ENCODE results near the gene BLTP2.

Gene BLTP2

DNA sequence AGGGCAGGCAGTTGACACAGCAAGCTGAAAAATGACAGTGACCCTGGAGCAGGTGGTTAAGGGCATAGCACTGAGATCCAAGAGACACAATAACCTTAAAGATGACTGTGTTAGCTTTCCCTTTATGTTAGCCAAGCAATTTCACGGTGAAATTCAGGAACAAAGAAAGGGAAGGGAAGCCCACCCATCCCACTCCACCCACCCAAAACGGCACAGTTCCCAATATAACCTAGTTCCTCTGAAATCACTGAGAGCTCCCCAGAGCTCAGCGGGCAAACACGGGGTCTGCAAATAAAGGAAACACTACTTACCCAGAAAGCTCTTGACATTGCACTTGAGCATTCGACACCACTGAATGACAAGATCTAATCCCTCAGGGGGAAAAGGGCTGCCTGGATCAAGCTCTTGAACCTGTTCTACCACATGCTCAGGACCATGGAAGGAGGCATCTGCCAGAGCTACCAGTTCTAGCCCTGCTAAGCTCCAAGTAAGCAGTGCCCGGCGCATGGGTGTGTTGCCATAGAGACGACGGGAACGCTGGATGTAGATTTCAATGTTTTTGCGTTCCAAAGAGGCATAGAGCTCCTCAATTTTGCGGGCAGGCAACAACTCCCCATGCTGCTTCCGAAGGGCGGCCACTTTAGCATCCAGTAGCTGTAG lies 10.6 kb downstream of the BLTP2 start:
- H3K36me3 ChIP-seq (ENCODE audit: insufficient read depth, low read length), result peaks cover 88% of the 10 kb centered on the region
- H3K27ac ChIP-seq, result no peak overlapping the region
- no peak for DNase-seq (ENCODE audit: low read depth, low spot score)
- no peak overlapping the region for H3K9ac ChIP-seq (ENCODE audit: insufficient read length)
- H3K4me3 ChIP-seq, result no peak overlapping the region
- TF ChIP-seq EZH2 (IDR thresholded peaks at IDR 0.05) (no peak), POLR2AphosphoS5 (IDR thresholded peaks at IDR 0.05; ENCODE audit: borderline replicate concordance, low read depth, low read length) (no peak)
- H3K9me3 ChIP-seq (ENCODE audit: low read depth, low read length), result no peaks in the 10 kb centered on the region

- no peak for DNase-seq (ENCODE audit: low read depth, low spot score)
- H3K36me3 ChIP-seq (ENCODE audit: insufficient read depth, low read length), result peaks cover 66% of the 10 kb centered on the region
- H3K27ac ChIP-seq, result no peak overlapping the region
- H3K9ac ChIP-seq (ENCODE audit: insufficient read length), result no peak overlapping the region
- no peaks in the 10 kb centered on the region for H3K9me3 ChIP-seq (ENCODE audit: low read depth, low read length)
- no peak for TF ChIP-seq FOXP2 (optimal IDR thresholded peaks at IDR 0.05; ENCODE audit: control extremely low read depth, extremely low read length, insufficient read depth)
- no peak for TF ChIP-seq POLR2AphosphoS5 (IDR thresholded peaks at IDR 0.05; ENCODE audit: borderline replicate concordance, low read depth, low read length)
- no peak for TF ChIP-seq EZH2 (IDR thresholded peaks at IDR 0.05)
- no peak overlapping the region for H3K4me3 ChIP-seq
Observed at GRCh38 chr17:28626818-28627217, 18.1 kb downstream of the BLTP2 start.

DNA sequence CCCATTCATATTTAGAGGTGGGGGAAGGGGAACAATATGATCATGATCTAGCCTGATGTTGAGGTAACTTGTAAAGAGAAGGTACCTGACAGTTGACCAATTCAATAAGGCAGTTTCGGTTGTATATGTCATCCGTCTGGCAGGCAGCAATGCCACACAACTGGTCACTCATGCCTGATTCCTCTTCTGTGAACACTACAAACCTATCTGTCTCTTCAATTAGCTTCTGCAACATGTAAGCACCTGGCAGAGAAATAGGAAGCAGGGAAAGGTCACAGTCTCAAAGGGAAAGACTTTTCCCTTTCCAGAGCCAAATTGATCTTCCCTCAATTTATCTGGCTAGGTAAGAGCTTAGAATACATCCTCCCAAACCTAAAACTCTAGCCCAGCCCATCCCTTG lies 20.8 kb downstream of the BLTP2 start:
- TF ChIP-seq FOXP2 (optimal IDR thresholded peaks at IDR 0.05; ENCODE audit: control extremely low read depth, extremely low read length, insufficient read depth), result no peak
- TF ChIP-seq POLR2AphosphoS5 (IDR thresholded peaks at IDR 0.05; ENCODE audit: borderline replicate concordance, low read depth, low read length), result no peak
- no peak for TF ChIP-seq EZH2 (IDR thresholded peaks at IDR 0.05)
- H3K9me3 ChIP-seq (ENCODE audit: low read depth, low read length), result no peaks in the 10 kb centered on the region
- no peak overlapping the region for H3K9ac ChIP-seq (ENCODE audit: insufficient read length)
- H3K27ac ChIP-seq, result no peak overlapping the region
- DNase-seq (ENCODE audit: low read depth, low spot score), result no peak
- H3K4me3 ChIP-seq, result no peak overlapping the region
- peaks cover 79% of the 10 kb centered on the region for H3K36me3 ChIP-seq (ENCODE audit: insufficient read depth, low read length)

GRCh38 chr17:28623696-28624095 lies 21.3 kb downstream of the BLTP2 start:
- Histone ChIP-seq H3K4me3 (no peak overlapping the region), H3K27ac (no peak overlapping the region), H3K36me3 (ENCODE audit: insufficient read depth, low read length) (peaks cover 83% of the 10 kb centered on the region), H3K9me3 (ENCODE audit: low read depth, low read length) (no peaks in the 10 kb centered on the region), H3K9ac (ENCODE audit: insufficient read length) (no peak overlapping the region)
- no peak for DNase-seq (ENCODE audit: low read depth, low spot score)
- no peak for TF ChIP-seq EZH2 (IDR thresholded peaks at IDR 0.05)
- no peak for TF ChIP-seq FOXP2 (optimal IDR thresholded peaks at IDR 0.05; ENCODE audit: control extremely low read depth, extremely low read length, insufficient read depth)
- no peak for TF ChIP-seq POLR2AphosphoS5 (IDR thresholded peaks at IDR 0.05; ENCODE audit: borderline replicate concordance, low read depth, low read length)

DNA sequence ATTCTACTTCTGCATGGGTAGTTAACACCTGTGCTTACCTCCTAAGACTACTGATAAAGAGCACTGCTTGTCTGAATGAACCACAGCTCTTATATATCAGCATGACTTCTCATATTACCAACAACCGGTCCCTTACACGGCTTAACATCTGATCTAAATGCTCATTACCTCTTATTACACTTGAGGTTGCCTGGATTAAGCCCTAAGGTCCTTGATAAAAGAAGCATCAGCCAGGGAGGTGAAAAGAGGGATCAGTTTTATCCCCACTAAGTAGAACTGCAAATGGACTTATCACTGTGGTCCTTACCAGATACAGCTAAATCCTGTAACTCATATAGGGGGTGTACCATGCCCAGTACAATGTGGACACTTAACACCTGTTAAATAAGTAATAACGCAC lies 22.8 kb downstream of the BLTP2 start:
- no peak for DNase-seq (ENCODE audit: low read depth, low spot score)
- Histone ChIP-seq H3K9me3 (ENCODE audit: low read depth, low read length) (no peaks in the 10 kb centered on the region), H3K4me3 (no peak overlapping the region), H3K9ac (ENCODE audit: insufficient read length) (no peak overlapping the region), H3K27ac (no peak overlapping the region), H3K36me3 (ENCODE audit: insufficient read depth, low read length) (peaks cover 86% of the 10 kb centered on the region)
- TF ChIP-seq POLR2AphosphoS5 (IDR thresholded peaks at IDR 0.05; ENCODE audit: borderline replicate concordance, low read depth, low read length) (no peak), FOXP2 (optimal IDR thresholded peaks at IDR 0.05; ENCODE audit: control extremely low read depth, extremely low read length, insufficient read depth) (no peak), EZH2 (IDR thresholded peaks at IDR 0.05) (no peak)

- H3K9ac ChIP-seq (ENCODE audit: insufficient read length), result no peak overlapping the region
- DNase-seq (ENCODE audit: low read depth, low spot score), result no peak
- peaks cover 95% of the 10 kb centered on the region for H3K36me3 ChIP-seq (ENCODE audit: insufficient read depth, low read length)
- H3K4me3 ChIP-seq, result no peak overlapping the region
- no peaks in the 10 kb centered on the region for H3K9me3 ChIP-seq (ENCODE audit: low read depth, low read length)
- no peak overlapping the region for H3K27ac ChIP-seq
- TF ChIP-seq POLR2AphosphoS5 (IDR thresholded peaks at IDR 0.05; ENCODE audit: borderline replicate concordance, low read depth, low read length) (no peak), FOXP2 (optimal IDR thresholded peaks at IDR 0.05; ENCODE audit: control extremely low read depth, extremely low read length, insufficient read depth) (no peak), EZH2 (IDR thresholded peaks at IDR 0.05) (no peak)
Observed at GRCh38 chr17:28620010-28620409, 24.9 kb downstream of the BLTP2 start.

- H3K4me3 ChIP-seq, result no peak overlapping the region
- no peak overlapping the region for H3K27ac ChIP-seq
- peaks cover 91% of the 10 kb centered on the region for H3K36me3 ChIP-seq (ENCODE audit: insufficient read depth, low read length)
- no peak overlapping the region for H3K9ac ChIP-seq (ENCODE audit: insufficient read length)
- no peaks in the 10 kb centered on the region for H3K9me3 ChIP-seq (ENCODE audit: low read depth, low read length)
- DNase-seq (ENCODE audit: low read depth, low spot score), result no peak
- no peak for TF ChIP-seq EZH2 (IDR thresholded peaks at IDR 0.05)
Observed at GRCh38 chr17:28618464-28618863, 26.5 kb downstream of the BLTP2 start.

- TF ChIP-seq FOXP2 (optimal IDR thresholded peaks at IDR 0.05; ENCODE audit: control extremely low read depth, extremely low read length, insufficient read depth) (no peak), EZH2 (IDR thresholded peaks at IDR 0.05) (no peak), POLR2AphosphoS5 (IDR thresholded peaks at IDR 0.05; ENCODE audit: borderline replicate concordance, low read depth, low read length) (no peak)
- H3K4me3 ChIP-seq, result no peak overlapping the region
- peaks cover 75% of the 10 kb centered on the region for H3K36me3 ChIP-seq (ENCODE audit: insufficient read depth, low read length)
- DNase-seq (ENCODE audit: low read depth, low spot score), result no peak
- no peak overlapping the region for H3K9ac ChIP-seq (ENCODE audit: insufficient read length)
- H3K9me3 ChIP-seq (ENCODE audit: low read depth, low read length), result no peaks in the 10 kb centered on the region
- H3K27ac ChIP-seq, result no peak overlapping the region
Observed at GRCh38 chr17:28616281-28616680, 28.7 kb downstream of the BLTP2 start.

- no peak overlapping the region for H3K4me3 ChIP-seq
- H3K36me3 ChIP-seq (ENCODE audit: insufficient read depth, low read length), result peaks cover 66% of the 10 kb centered on the region
- no peak overlapping the region for H3K27ac ChIP-seq
- DNase-seq (ENCODE audit: low read depth, low spot score), result no peak
- no peak overlapping the region for H3K9ac ChIP-seq (ENCODE audit: insufficient read length)
- H3K9me3 ChIP-seq (ENCODE audit: low read depth, low read length), result no peaks in the 10 kb centered on the region
- TF ChIP-seq EZH2 (IDR thresholded peaks at IDR 0.05), result no peak
- TF ChIP-seq FOXP2 (optimal IDR thresholded peaks at IDR 0.05; ENCODE audit: control extremely low read depth, extremely low read length, insufficient read depth), result no peak
- TF ChIP-seq POLR2AphosphoS5 (IDR thresholded peaks at IDR 0.05; ENCODE audit: borderline replicate concordance, low read depth, low read length), result no peak
Observed at GRCh38 chr17:28615260-28615940, 29.6 kb downstream of the BLTP2 start.

All from SK-N-MC (cell line).